NCI-H2196 treated with DMSO at 0.1 percent for 48 hours (cell line): ENCODE measurements around the gene LSM14A.

Source experiments
- DNase-seq: peaks from one replicate; lab custom pipeline; 2025; ENCODE audit not compliant: unreplicated experiment; lab: John Stamatoyannopoulos, UW

LSM14A gene

GRCh38 chr19:34254046-34254697 is 81.9 kb downstream of the LSM14A start, which contains the start of gene GARRE1:
TSS of gene GARRE1 (plus strand) at chr19:34254554. CDS start at chr19:34300474, 45,920 bp downstream.
- peak; percentile 41 for DNase-seq

DNA sequence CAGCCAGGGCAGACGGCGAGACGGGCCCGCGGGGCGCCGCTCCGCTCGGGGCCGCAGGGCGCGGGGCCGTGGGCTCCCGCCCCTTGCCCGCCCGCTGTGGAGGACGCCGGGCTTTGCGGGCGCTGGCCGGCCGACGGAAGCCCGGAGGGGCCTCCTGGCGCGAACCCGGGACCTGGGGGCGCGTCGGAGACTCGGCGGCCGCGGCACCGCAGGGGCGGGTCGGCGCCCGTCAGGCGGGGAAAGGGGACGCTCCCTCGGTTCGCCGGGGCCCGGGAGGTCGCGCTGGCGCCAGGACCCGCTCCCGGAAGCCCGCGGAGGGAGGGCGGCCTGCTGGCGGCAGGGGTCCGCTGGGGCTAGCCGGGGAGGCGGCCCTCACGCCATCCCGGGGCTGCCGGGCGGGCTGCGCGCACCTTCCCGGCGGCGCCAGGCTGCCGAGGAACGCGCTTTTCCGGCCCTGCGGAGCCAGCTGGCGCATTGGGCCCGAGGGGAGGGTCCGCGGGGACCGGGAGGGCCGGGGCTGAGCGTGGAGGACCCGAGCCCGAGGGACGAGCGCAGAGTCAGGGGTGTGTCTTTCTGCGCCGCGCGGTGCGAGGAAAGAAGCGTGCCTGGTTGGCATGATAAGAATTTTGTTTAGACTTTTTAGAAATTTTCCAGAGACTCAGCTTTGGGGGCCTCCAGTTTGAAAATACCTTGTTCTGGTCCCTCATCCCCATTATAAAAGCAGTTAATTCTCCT is 82.6 kb downstream of the LSM14A start:
- DNase-seq, result no peak

GRCh38 chr19:34255546-34255945 is 83.2 kb downstream of the LSM14A start:
- DNase-seq, result no peak

DNA sequence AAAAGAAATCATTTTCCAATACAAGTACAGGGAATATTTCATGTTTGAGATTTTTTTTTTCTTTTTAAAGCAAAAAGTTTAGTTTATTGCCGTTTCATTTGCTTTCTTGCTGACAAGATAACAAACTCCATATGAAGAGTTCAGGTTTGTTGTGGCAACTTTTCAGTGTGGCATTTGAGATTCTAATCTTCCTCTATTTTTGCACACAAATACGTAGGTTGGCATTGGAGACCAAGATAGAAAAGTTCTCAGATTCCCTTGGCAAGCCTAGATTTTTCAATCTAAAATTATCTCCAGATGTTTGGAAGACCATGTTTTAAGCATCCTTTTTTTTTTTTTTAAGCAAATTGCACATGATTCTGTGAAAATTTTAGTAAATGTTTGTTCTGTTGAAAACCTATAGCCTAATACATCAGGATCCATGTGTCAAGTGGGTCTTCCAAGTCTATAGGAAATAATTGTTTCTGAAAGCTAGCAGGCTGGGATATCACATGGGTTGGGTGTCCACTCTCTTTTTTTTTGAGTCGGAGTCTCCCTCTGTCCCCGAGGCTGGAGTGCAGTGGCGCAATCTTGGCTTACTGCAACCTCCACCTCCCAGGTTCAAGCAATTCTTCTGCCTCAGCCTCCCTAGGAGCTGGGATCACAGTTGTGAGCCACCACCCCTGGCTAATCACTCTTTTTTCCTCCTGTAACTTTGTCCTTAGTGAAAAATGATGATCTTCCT is 84.7 kb downstream of the LSM14A start:
- no peak for DNase-seq

DNA sequence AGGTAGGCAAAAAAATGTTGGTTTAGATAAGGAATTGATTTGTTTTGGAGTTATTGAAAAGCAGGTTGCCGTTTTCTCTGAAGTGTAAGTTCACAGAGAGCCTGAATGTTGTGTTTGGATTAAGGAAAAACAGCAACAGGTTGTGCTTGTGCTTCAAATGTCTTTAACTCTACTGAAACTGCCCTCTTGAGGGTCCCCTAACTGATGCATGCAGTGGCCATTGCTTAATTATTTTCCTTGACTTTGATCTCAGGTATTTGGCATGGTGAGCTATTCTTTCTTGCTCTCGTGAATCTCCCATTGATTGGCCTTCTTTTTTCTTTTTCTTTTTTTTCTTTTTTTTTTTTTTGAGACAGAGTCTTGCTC is 85.2 kb downstream of the LSM14A start:
- no peak for DNase-seq

- DNase-seq, result no peak
Observed at GRCh38 chr19:34259367-34260095, 87.2 kb downstream of the LSM14A start.

- DNase-seq, result no peak
Observed at GRCh38 chr19:34260771-34261173, 88.5 kb downstream of the LSM14A start.

DNA sequence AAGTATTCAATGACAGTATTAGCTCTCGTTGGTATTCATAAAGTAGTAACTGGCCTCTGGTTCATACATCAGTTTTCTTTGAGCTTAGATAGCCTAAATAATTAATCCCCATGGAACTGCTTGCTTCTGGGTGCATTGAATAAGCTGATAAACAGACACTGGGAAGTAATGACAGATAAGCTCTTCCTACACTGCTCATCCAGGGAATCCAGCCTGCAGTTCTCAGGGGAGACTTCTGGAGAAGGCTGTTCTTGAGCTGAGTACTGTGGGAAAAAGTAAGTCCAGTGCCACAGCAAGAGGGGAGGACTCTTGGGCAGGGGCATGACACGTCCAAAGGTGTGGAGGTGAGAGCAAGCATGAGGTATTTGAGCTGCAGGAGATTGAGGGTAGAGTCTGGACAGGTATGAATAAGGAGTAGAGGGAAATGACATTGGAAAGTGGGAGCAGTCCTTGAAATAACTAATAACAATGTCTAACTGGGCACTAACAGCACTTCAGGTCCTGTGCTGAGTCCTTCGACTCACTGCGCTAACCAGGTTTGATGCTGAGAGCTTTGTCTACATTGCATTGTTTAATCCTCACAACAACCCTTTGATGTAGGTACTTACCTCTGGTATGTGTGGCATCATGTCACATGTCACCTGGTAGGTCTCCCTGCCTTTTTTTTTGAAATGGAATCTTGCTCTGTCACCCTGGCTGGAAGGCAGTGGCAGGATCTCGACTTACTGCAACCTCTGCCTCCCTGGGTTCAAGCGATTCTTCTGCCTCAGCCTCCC is 89.2 kb downstream of the LSM14A start:
- no peak for DNase-seq

DNA sequence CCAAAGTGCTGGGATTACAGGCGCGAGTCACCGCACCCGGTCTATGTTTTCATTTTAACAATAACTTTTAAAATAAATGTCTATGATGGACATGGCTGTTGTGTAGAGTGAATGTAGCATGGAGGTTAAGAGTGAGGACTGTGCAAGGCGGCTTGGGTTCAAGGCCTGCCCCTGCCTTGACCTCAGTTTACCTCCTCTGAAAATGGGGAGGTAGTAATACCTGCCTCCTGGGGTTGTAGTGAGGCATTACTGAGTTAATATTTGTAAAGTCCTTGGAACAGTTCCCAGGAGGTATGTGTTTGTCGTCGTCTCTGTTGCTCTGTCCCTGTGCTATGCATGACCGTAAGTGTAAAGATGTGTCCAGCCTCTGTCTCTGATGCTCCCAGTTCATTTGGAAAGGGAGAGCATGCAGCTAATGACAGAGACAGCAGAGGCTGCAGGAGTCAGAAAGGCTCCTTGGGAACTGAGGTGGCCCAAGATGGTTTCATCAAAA is 91.5 kb downstream of the LSM14A start:
- no peak for DNase-seq

DNA sequence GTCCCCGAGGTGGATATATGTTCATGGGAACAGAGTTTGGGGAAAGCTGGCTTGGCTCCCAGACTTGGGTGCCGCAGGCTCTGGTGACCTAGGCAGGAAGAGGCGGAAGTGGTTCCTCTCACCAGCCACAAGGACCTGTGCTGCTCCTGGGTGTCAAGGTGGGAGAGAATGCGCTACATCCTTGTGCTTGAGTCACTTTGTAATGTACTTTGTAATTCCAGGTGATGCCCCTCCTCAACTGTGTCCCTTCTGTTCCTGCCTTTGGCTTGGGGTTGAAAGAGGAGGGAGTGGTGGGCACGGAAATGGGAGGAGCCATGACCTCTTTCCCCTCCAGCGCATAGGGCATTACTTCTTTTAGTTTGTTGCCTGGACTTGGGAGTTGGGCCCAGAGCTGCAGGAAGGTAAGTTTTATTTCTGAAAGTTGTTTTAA is 92.9 kb downstream of the LSM14A start:
- DNase-seq, result no peak

DNA sequence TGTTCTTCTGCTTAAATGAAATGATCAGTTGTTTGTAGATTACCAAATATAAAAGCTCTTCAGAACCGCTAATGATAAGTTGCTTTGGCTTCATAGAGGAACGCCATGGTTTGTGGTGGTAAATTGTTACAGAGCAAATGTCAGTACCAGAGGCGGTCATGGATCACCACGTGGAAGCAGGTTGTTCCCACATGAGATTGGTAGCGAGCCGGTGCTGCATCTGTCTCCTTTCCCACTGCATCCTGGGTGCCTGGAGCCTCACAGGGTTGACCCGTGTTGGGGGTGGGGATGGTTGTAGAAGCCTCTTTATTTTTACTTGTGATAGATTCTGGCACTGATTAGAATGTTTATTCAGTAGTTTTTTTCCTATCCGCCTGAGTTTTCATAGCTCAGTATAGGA is 96.8 kb downstream of the LSM14A start:
- DNase-seq, result no peak

- no peak for DNase-seq
Observed at GRCh38 chr19:34269489-34269888, 97.2 kb downstream of the LSM14A start.

- DNase-seq, result no peak
Observed at GRCh38 chr19:34269968-34270621, 97.8 kb downstream of the LSM14A start.

- DNase-seq, result no peak
Observed at GRCh38 chr19:34273121-34273520, 100.8 kb downstream of the LSM14A start.

DNA sequence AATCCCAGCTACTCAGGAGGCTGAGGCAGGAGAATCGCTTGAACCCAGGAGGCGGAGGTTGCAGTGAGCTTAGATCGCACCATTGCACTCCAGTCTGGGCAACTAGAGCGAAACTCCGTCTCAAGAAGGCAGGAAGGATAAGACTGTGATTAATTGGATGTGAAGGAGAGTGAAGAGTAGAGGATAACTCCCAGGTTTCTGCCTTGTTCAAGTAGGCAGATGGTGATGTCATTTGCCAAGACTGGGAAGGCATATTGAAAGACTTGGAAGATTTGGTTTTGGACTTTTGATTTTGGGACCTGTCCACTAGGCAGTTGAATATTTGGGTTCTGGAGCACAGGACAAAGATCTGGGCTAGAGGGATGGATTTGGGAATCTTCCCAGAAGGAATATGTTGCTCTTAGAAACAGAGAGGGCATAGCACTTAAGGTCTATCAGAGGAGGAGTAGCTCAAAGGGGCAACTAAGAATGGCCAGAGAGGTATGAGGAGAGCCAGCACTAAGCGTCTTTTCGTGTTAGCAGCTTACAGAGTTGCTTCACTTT is 102.1 kb downstream of the LSM14A start:
- DNase-seq, result no peak

DNA sequence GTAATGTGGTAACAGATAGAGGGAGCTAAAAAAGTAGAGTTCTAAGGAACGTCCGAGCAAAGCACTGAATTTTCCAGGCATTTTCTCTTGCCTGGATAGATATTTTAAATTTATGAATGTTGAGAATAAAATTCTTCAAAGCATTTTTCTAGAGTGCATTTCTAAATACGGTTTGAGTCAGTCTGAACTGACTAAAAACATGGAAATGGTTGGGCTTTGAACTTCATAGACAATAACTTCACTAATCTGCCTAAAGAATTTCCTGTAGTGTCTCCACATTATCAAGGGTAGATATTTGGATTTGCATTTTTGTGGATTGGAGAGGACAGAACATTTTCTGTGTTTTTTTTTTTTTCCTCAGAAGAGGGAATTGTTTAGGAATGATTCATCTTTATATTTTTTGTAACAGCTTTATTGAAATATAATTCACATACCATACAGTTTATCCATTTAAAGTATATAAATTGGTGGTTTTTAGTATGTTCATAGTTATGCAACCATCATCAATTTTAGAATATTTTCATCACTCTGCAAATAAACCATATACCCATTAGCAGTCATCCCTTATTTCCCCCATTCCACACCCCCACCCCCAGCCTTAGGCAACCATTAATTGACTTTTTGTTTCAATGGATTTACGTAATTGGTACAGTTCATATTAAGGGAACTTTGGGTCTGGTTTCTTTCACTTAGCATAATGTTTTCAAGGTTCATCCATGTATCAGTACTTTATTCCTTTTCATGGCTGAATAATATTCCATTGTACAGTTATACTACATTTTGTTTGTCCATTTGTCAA is 102.7 kb downstream of the LSM14A start:
- DNase-seq, result no peak

GRCh38 chr19:34275705-34276104 is 103.4 kb downstream of the LSM14A start:
- DNase-seq, result no peak

GRCh38 chr19:34276614-34277013 is 104.3 kb downstream of the LSM14A start:
- peak; percentile 17 for DNase-seq

DNA sequence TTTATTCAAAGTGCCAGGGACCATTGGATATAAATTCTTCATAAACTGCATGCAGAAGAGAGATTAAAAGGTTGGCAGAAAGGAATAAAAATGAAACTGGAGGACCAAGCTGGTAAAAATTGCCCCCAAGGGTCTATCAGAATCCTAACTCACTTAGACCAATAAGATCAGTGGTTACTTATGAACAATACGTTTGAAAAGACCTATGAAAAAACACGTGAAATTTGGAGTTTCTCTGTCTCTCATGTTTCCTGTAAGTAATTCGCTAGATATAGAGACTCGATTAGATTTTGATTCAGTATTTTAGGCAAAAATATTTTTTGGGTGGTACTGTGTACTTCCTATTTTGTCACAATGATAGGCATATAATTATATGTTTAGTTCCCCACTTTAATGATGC is 104.9 kb downstream of the LSM14A start:
- DNase-seq, result no peak
